Right cardiac atrium (tissue), 5 donors: ENCODE results near the gene ATP7B. TPM values are rescaled to one million over a fixed set of nuclear protein-coding genes. Genes with fewer than 3 reads are reported as not detected.

Experiments
- ATAC-seq, 2 donors: fragments of 200-7000 bp; cut with Tn5 transposase; one replicate each; pipeline versions ENCODE4 v1.8.0 to v1.9.1; 2020; ENCODE audit warnings: moderate library complexity in 2 of 2, mild to moderate bottlenecking in 1 of 2
- DNase-seq, 3 donors: peaks; one replicate each; pipeline ENCODE4 v3.0.0-alpha.2; 2020
- H3K27ac ChIP-seq: one replicate; pipeline ENCODE4 v1.5.1; 2013; ENCODE audit warnings: mild to moderate bottlenecking, low read length, control low read depth, moderate library complexity
- H3K27me3 ChIP-seq: one replicate; pipeline ENCODE4 v1.6.1; 2013; ENCODE audit not compliant: control insufficient read depth, insufficient read depth
- H3K4me1 ChIP-seq: one replicate; pipeline ENCODE4 v1.6.1; 2013; ENCODE audit warnings: low read length; ENCODE audit not compliant: control insufficient read depth, insufficient read depth
- H3K4me3 ChIP-seq: one replicate; pipeline ENCODE4 v1.5.1; 2013; ENCODE audit warnings: low read length, control low read depth
- H3K9me3 ChIP-seq: one replicate; pipeline ENCODE4 v1.6.1; 2013; ENCODE audit warnings: low read length; ENCODE audit not compliant: control insufficient read depth
- WGBS: extraction: QIAGEN DNeasy Blood & Tissue Kit; methylation state at CpG from one replicate; pipeline ENCODE4 v1.1.7; 2013; 5-methylcytosine and 5-hydroxymethylcytosine counted together
- intact Hi-C, 4 donors: fragments of 100-400 bp; cut with DNase I; formaldehyde crosslinking; loops; one replicate each; pipeline versions ENCODE4 v1.11.0 to v1.14.0; 2022 to 2023
- polyA plus RNA-seq: library from polyadenylated mRNA; stranded (reverse); fragments of 200-250 nt; gene quantifications from one replicate; pipeline ENCODE4 v1.2.3, GENCODE V29; 2013
- total RNA-seq, 4 donors: library from RNA; stranded (reverse); fragmentation: NEBNext Ultra II Directional; extraction: Animal tissue kit (Norgen Biotek cat#: 25700); gene quantifications; one replicate each; pipeline ENCODE4 v1.2.1, GENCODE V29; 2021
- donor health status: healthy with polysubstance abuse.
- donor health status: DM: no; HTN: yes; CAD: no.
- donor health status: DM: no; HTN: no; CAD: no.
- donor health status: DM: no; HTN: yes; CAD: no; lungs with severe emphysema.
- donor health status: DM: yes; HTN: yes; CAD: no.

Gene ATP7B
- total and polyA plus RNA-seq, 5 donors, result 2.4 to 6.4 (median 5.5) TPM

GRCh38 chr13:51885651-51886050, 125.6 kb downstream of the ATP7B start:
- Histone ChIP-seq H3K9me3 (no peaks in the 10 kb centered on the region), H3K27ac (no peak overlapping the region), H3K4me3 (no peak overlapping the region), H3K27me3 (no peaks in the 10 kb centered on the region), H3K4me1 (no peaks in the 10 kb centered on the region)
- no peak for ATAC-seq
- intact Hi-C loops, result no loop called here
- WGBS, result 83% methylated on average over 2 of the region's 2 CpGs
- no peak for DNase-seq

- DNase-seq (no peak), ATAC-seq (no peak)
- H3K9me3 ChIP-seq, result no peaks in the 10 kb centered on the region
- H3K27ac ChIP-seq, result no peak overlapping the region
- H3K4me3 ChIP-seq, result no peak overlapping the region
- no peaks in the 10 kb centered on the region for H3K4me1 ChIP-seq
- intact Hi-C loops, result no loop called here
- H3K27me3 ChIP-seq, result no peaks in the 10 kb centered on the region
- WGBS, result 73% methylated on average over 5 of the region's 5 CpGs
Observed at GRCh38 chr13:51883226-51883600, 128.0 kb downstream of the ATP7B start.

Other genes with a start within 250 kb of the ATP7B start
- 10 to 100 TPM; 11.1 to 13.6 (median 12.2) TPM for gene DHRS12, start 207.3 kb downstream of the ATP7B start, total RNA-seq
- gene DHRS12, start 207.3 kb downstream of the ATP7B start, polyA plus RNA-seq, result 16.5 TPM
- 1 to 10 TPM; 2.7 to 8.2 (median 4.7) TPM for gene TMEM272, start 166.3 kb downstream of the ATP7B start, total RNA-seq
- 3.4 TPM for gene TMEM272, start 166.3 kb downstream of the ATP7B start, polyA plus RNA-seq
- not detected for gene CCDC70, start 149.5 kb downstream of the ATP7B start, total RNA-seq
- gene CCDC70, start 149.5 kb downstream of the ATP7B start, polyA plus RNA-seq, result 0.07 TPM
- gene ALG11, start 948 bp upstream of the ATP7B start, total RNA-seq, result 10 to 100 TPM; 23.9 to 32.2 (median 26.5) TPM
- 4.3 TPM for gene ALG11, start 948 bp upstream of the ATP7B start, polyA plus RNA-seq
- gene UTP14C, start 13.2 kb upstream of the ATP7B start, total RNA-seq, result 10 to 100 TPM; 13.9 to 17.3 (median 15.6) TPM
- 5.5 TPM for gene UTP14C, start 13.2 kb upstream of the ATP7B start, polyA plus RNA-seq
- 1 to 10 TPM in 1 of 4 donors, under 1 TPM in 3; 0.39 to 1.2 (median 0.63) TPM for gene NEK5, start 117.6 kb upstream of the ATP7B start, total RNA-seq
- gene NEK5, start 117.6 kb upstream of the ATP7B start, polyA plus RNA-seq, result 0.45 TPM
- gene NEK3, start 148.1 kb upstream of the ATP7B start, total RNA-seq, result 10 to 100 TPM in 2 of 4 donors, 1 to 10 TPM in 2; 7.7 to 13.0 (median 9.6) TPM
- 11.8 TPM for gene NEK3, start 148.1 kb upstream of the ATP7B start, polyA plus RNA-seq